HAP-1 (cell line): ENCODE data around the gene BMS1.

Experiments used
- DNase-seq, 2 experiments: peaks; one replicate each; pipeline ENCODE4 v3.0.0-alpha.2; 2016 to 2020; ENCODE audit warnings: low spot score in 2 of 2
- H3K27me3 ChIP-seq: fragments of 250-450 bp; sonication (Bioruptor Pico); 2 replicates; pipeline ENCODE4 v1.5.1; 2020; ENCODE audit warnings: low read depth, mild to moderate bottlenecking, moderate library complexity
- H3K36me3 ChIP-seq: fragments of 250-450 bp; sonication (Bioruptor Pico); replicated peaks from 2 replicates; pipeline ENCODE4 v1.5.1; 2020; ENCODE audit warnings: mild to moderate bottlenecking
- H3K4me1 ChIP-seq: fragments of 250-450 bp; sonication (Bioruptor Pico); 2 replicates; pipeline ENCODE4 v1.5.1; 2020; ENCODE audit warnings: mild to moderate bottlenecking
- H3K4me3 ChIP-seq: fragments of 250-450 bp; sonication (Bioruptor Pico); 2 replicates; pipeline ENCODE4 v1.5.1; 2020; ENCODE audit warnings: mild to moderate bottlenecking, moderate library complexity
- H3K9me3 ChIP-seq: fragments of 250-450 bp; sonication (Bioruptor Pico); 2 replicates; pipeline ENCODE4 v1.5.1; 2020; ENCODE audit warnings: mild to moderate bottlenecking, moderate library complexity
- in situ Hi-C: fragments of 300-500 bp; cut with MboI; formaldehyde crosslinking; loops from 3 replicates; pipeline ENCODE4 v1.14.3; 2020; ENCODE audit warnings: low sequenced_read_pairs, inconsistent platforms, mixed read lengths

Gene BMS1

GRCh38 chr10:42877496-42878030 lies 95.0 kb downstream of the BMS1 start:
- no peaks in the 10 kb centered on the region for H3K27me3 ChIP-seq
- in situ Hi-C loops: loop anchor here (10.0 kb wide), 1 partner anchor 227 kb away; no protein-coding TSS in a partner anchor
- no peak for DNase-seq
- no peaks in the 10 kb centered on the region for H3K4me1 ChIP-seq
- H3K36me3 ChIP-seq: no peaks in the 10 kb centered on the region
- no peaks in the 10 kb centered on the region; the same call in 1 of the 2 replicates for H3K9me3 ChIP-seq
- H3K4me3 ChIP-seq: no peak overlapping the region

- Histone ChIP-seq H3K9me3 (no peaks in the 10 kb centered on the region; the same call in 1 of the 2 replicates), H3K36me3 (no peaks in the 10 kb centered on the region), H3K4me3 (no peak overlapping the region), H3K4me1 (no peaks in the 10 kb centered on the region), H3K27me3 (no peaks in the 10 kb centered on the region)
- in situ Hi-C loops: loop anchor here (10.0 kb wide), 1 partner anchor 227 kb away; no protein-coding TSS in a partner anchor
- no peak for DNase-seq
These were observed 95.7 kb downstream of the BMS1 start for GRCh38 chr10:42878134-42878820.

- in situ Hi-C loops: loop anchor here (10.0 kb wide), 1 partner anchor 226 kb away; no protein-coding TSS in a partner anchor
- no peaks in the 10 kb centered on the region for H3K4me1 ChIP-seq
These were observed 96.2 kb downstream of the BMS1 start for GRCh38 chr10:42878821-42879195.

GRCh38 chr10:42879380-42880254 lies 97.0 kb downstream of the BMS1 start:
- no peaks in the 10 kb centered on the region; the same call in 1 of the 2 replicates for H3K9me3 ChIP-seq
- H3K27me3 ChIP-seq: no peaks in the 10 kb centered on the region
- in situ Hi-C loops: loop anchor here (10.0 kb wide), 1 partner anchor 225 kb away; no protein-coding TSS in a partner anchor
- H3K4me1 ChIP-seq: no peaks in the 10 kb centered on the region
- DNase-seq: no peak
- no peak overlapping the region for H3K4me3 ChIP-seq
- H3K36me3 ChIP-seq: no peaks in the 10 kb centered on the region

More at GRCh38 chr10:42878821-42879195, 96.2 kb downstream of the BMS1 start:
- H3K36me3 ChIP-seq: no peaks in the 10 kb centered on the region
- H3K9me3 ChIP-seq: no peaks in the 10 kb centered on the region; the same call in 1 of the 2 replicates
- no peak for DNase-seq
- H3K27me3 ChIP-seq: no peaks in the 10 kb centered on the region
- no peak overlapping the region for H3K4me3 ChIP-seq

- H3K4me3 ChIP-seq: no peak overlapping the region
- H3K4me1 ChIP-seq: no peaks in the 10 kb centered on the region
- no peaks in the 10 kb centered on the region for H3K36me3 ChIP-seq
- H3K9me3 ChIP-seq: no peaks in the 10 kb centered on the region; the same call in 1 of the 2 replicates
- in situ Hi-C loops: no loop called here
- no peaks in the 10 kb centered on the region for H3K27me3 ChIP-seq
- no peak for DNase-seq
These were observed 97.6 kb downstream of the BMS1 start for GRCh38 chr10:42880255-42880620.

GRCh38 chr10:42882597-42882996 lies 100.0 kb downstream of the BMS1 start:
- Histone ChIP-seq H3K4me1 (no peaks in the 10 kb centered on the region), H3K4me3 (no peak overlapping the region), H3K36me3 (no peaks in the 10 kb centered on the region), H3K27me3 (no peaks in the 10 kb centered on the region), H3K9me3 (no peaks in the 10 kb centered on the region; the same call in 1 of the 2 replicates)
- DNase-seq: no peak
- in situ Hi-C loops: no loop called here
